ENCODE data around the gene ERMN. TPM values are rescaled to one million over a fixed set of nuclear protein-coding genes. Genes with fewer than 3 reads are reported as not detected.

Gene ERMN
- total RNA-seq, 6 experiments from 2014 or later = 1.3 TPM; not detected in 5

DNA sequence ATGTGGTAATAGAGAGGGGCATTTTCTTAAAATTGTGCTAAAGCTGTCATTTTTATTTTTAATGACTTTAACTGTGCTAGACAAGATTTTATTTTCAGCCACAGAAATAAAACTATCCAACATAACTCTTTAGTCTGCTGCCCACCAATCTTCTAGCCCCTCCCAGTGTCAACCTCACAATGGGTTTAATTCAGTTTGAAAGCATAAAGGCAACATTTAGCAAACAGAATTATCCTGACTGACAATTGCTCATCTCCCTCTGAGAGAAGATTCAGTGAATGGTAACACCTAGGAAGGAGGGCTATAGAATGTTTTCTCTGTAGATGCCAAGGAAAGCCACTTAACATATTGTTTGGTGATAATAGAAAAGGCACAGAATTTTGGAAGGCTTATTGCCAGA lies 5.2 kb downstream of the ERMN start:
- Histone ChIP-seq H3K4me3 (no peak overlapping the region), H3K9me3 (no peaks in the 10 kb centered on the region), H3K27ac (no peak overlapping the region), H3K27me3 (no peaks in the 10 kb centered on the region), H3K36me3 (no peaks in the 10 kb centered on the region), H3K4me1 (no peaks in the 10 kb centered on the region)
- TF ChIP-seq, protein P1, sequence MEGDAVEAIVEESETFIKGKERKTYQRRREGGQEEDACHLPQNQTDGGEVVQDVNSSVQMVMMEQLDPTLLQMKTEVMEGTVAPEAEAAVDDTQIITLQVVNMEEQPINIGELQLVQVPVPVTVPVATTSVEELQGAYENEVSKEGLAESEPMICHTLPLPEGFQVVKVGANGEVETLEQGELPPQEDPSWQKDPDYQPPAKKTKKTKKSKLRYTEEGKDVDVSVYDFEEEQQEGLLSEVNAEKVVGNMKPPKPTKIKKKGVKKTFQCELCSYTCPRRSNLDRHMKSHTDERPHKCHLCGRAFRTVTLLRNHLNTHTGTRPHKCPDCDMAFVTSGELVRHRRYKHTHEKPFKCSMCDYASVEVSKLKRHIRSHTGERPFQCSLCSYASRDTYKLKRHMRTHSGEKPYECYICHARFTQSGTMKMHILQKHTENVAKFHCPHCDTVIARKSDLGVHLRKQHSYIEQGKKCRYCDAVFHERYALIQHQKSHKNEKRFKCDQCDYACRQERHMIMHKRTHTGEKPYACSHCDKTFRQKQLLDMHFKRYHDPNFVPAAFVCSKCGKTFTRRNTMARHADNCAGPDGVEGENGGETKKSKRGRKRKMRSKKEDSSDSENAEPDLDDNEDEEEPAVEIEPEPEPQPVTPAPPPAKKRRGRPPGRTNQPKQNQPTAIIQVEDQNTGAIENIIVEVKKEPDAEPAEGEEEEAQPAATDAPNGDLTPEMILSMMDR (IDR thresholded peaks at IDR 0.05) = no peak
- no peak for TF ChIP-seq POLR2A (IDR thresholded peaks at IDR 0.05)
- intact Hi-C loops (cut with DNase I) = no loop called here
- ATAC-seq = no peak
- no peak for DNase-seq

DNA sequence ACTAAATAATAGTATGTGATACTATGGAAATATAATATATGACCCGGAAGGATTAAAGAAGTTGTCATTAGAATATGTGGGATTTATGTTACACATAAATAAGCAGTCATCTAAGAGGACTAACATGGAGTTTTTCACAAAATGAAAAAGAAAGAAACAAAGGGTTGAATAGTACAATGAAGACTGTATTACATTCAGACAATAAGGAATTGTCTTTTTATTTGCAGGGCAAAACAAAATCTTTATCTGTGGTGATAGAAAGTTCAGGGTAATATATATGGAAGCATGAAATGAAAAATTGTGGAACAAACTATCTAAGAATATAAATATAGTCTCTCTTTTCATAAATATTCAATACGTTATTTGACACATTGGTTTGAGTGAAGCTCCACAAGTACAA lies 5.8 kb downstream of the ERMN start:
- no peak overlapping the region for H3K27ac ChIP-seq
- H3K9me3 ChIP-seq = no peaks in the 10 kb centered on the region
- intact Hi-C loops (cut with DNase I) = no loop called here
- no peaks in the 10 kb centered on the region for H3K4me1 ChIP-seq
- H3K4me3 ChIP-seq = no peak overlapping the region
- TF ChIP-seq, protein P1 (IDR thresholded peaks at IDR 0.05) = no peak
- no peak for TF ChIP-seq POLR2A (IDR thresholded peaks at IDR 0.05)
- ATAC-seq = no peak
- no peaks in the 10 kb centered on the region for H3K27me3 ChIP-seq
- 61% methylated on average over 2 of the region's 2 CpGs for WGBS (ENCODE audit: insufficient coverage, low coverage, low lambda C conversion rate, missing lambda C conversion rate)
- no peak for DNase-seq
- no peaks in the 10 kb centered on the region for H3K36me3 ChIP-seq

GRCh38 chr2:157318884-157319283 lies 6.7 kb downstream of the ERMN start:
- no peaks in the 10 kb centered on the region for H3K36me3 ChIP-seq
- intact Hi-C loops (cut with DNase I) = no loop called here
- no peaks in the 10 kb centered on the region for H3K9me3 ChIP-seq
- no peak overlapping the region for H3K27ac ChIP-seq
- H3K4me3 ChIP-seq = no peak overlapping the region
- WGBS (ENCODE audit: insufficient coverage, low coverage, low lambda C conversion rate, missing lambda C conversion rate) = 100% methylated on average over 2 of the region's 2 CpGs
- DNase-seq (no peak), ATAC-seq (no peak)
- no peaks in the 10 kb centered on the region for H3K4me1 ChIP-seq
- TF ChIP-seq, protein P1 (IDR thresholded peaks at IDR 0.05) = no peak
- no peak for TF ChIP-seq POLR2A (IDR thresholded peaks at IDR 0.05)
- no peaks in the 10 kb centered on the region for H3K27me3 ChIP-seq

DNA sequence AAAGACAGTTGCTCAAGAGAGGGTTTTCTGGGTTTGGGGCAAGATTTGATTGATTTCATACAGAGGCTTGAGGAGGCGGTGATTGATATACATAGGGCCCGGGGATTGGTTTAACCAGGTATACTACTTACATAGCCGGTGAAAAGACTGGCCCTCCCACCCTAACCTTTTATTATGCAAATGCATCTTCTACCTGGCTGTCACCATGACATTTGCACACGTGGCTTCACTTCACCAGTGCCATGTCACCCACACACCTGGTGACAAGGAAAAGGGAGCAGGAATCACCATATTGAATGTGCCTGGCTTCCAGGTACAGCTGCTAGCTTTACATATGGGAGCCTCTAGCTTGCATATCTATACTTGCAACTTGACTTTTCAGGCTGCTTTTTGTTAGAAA lies 9.7 kb downstream of the ERMN start:
- intact Hi-C loops (cut with DNase I) = no loop called here
- no peaks in the 10 kb centered on the region for H3K27me3 ChIP-seq
- WGBS (ENCODE audit: insufficient coverage, low coverage, low lambda C conversion rate, missing lambda C conversion rate) = 80% methylated on average over 4 of the region's 4 CpGs
- no peak for TF ChIP-seq POLR2A (IDR thresholded peaks at IDR 0.05)
- TF ChIP-seq, protein P1 (IDR thresholded peaks at IDR 0.05) = no peak
- H3K4me3 ChIP-seq = no peak overlapping the region
- H3K27ac ChIP-seq = no peak overlapping the region
- no peak for ATAC-seq
- no peak for DNase-seq
- peaks cover 0 to 4% (median 0%) of the 10 kb centered on the region in 4 donors for H3K4me1 ChIP-seq
- no peaks in the 10 kb centered on the region for H3K9me3 ChIP-seq
- H3K36me3 ChIP-seq = no peaks in the 10 kb centered on the region

GRCh38 chr2:157312866-157313486 lies 12.6 kb downstream of the ERMN start:
- no peaks in the 10 kb centered on the region for H3K27me3 ChIP-seq
- TF ChIP-seq, protein P1 (IDR thresholded peaks at IDR 0.05) = no peak
- no peak for TF ChIP-seq POLR2A (IDR thresholded peaks at IDR 0.05)
- intact Hi-C loops (cut with DNase I) = no loop called here
- ATAC-seq (no peak), DNase-seq (no peak)
- H3K27ac ChIP-seq = no peak overlapping the region
- no peaks in the 10 kb centered on the region for H3K36me3 ChIP-seq
- WGBS (ENCODE audit: insufficient coverage, low coverage, low lambda C conversion rate, missing lambda C conversion rate) = 85% methylated on average over 1 of the region's 1 CpG
- H3K4me3 ChIP-seq = no peak overlapping the region
- H3K4me1 ChIP-seq = peaks cover 0 to 4% (median 0%) of the 10 kb centered on the region in 4 donors
- H3K9me3 ChIP-seq = no peaks in the 10 kb centered on the region
